GM21528 (cell line): ENCODE measurements around the gene CCDC177.

Experiments
- ATAC-seq: cut with Tn5 transposase; IDR thresholded peaks from one replicate; pipeline ENCODE4 v1.9.1; 2021; ENCODE audit warnings: mild to moderate bottlenecking, moderate library complexity; ENCODE audit not compliant: unreplicated experiment, low FRiP score

CCDC177 gene

GRCh38 chr14:69574263-69574953 lies at the start of gene CCDC177:
Gene CCDC177, minus strand, starts transcription at chr14:69574871. Its CDS starts 1,249 bp downstream, at chr14:69573622.
- ATAC-seq = no peak

GRCh38 chr14:69624136-69624535 lies 49.5 kb upstream of the CCDC177 start:
- ATAC-seq = no peak

DNA sequence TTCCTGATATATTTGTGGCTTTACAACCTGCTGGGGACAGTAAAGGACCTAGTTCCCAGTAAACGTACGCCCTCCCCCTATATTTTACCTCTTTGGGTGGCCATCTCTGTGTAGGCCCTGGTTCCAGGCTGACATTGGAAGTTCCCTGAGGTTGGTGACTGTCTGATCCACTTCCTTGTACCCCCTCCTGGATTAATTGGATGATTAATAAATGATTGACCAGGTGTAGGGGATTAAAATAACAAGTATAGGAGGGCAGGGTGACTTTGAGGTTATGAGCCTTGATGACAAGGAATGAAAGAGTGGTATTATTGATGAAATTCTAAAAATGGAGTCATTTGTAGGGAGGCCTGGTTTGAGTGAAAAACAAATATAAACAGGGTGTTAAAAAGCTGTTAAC lies 46.3 kb upstream of the CCDC177 start:
- no peak for ATAC-seq

GRCh38 chr14:69620211-69620611 lies 45.5 kb upstream of the CCDC177 start:
- no peak for ATAC-seq

GRCh38 chr14:69619012-69619411 lies 44.3 kb upstream of the CCDC177 start:
- no peak for ATAC-seq

DNA sequence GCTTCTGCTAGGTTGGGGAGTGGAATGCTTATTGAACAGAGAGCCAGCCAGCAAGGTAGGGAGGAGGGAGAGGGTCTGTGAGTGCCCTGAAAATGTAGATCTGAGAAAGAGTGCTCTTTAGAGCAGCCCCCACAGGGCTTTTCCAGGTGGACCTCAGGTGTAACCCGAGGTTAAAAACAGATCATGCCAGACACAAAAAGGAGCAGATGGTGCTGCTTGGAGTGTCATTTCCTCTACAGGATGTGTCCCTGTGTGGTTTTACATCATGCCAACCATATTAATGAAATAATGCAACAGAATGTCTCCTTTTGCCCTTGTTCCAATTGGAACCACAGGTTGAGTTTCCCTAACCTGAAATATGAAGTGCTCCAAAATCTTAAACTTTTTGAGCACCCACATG lies 43.1 kb upstream of the CCDC177 start:
- no peak for ATAC-seq

DNA sequence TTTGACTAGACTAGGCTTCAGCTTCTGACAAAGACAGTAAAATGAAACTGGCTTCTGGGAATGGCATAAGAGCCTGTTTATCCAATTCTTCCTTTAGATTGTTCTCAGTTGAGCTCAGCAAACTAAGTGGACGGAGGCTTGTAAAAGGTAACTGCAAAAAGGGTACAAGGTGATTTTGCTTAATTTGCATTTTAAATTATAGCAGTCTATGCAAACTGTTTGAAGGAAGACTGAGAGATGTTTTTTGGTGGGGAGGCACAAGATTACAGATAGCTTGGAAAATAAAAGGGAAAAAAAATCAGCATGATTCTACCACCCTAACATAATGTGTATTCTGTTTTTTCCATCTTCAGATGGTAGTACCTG lies 41.7 kb upstream of the CCDC177 start:
- no peak for ATAC-seq

GRCh38 chr14:69615496-69616407 lies 41.1 kb upstream of the CCDC177 start:
- peak; percentile 57 for ATAC-seq

GRCh38 chr14:69615121-69615495 lies 40.4 kb upstream of the CCDC177 start:
- peak; percentile 1 for ATAC-seq

GRCh38 chr14:69614592-69614991 lies 39.9 kb upstream of the CCDC177 start:
- no peak for ATAC-seq

GRCh38 chr14:69613312-69614073 lies 38.8 kb upstream of the CCDC177 start:
- ATAC-seq = no peak

DNA sequence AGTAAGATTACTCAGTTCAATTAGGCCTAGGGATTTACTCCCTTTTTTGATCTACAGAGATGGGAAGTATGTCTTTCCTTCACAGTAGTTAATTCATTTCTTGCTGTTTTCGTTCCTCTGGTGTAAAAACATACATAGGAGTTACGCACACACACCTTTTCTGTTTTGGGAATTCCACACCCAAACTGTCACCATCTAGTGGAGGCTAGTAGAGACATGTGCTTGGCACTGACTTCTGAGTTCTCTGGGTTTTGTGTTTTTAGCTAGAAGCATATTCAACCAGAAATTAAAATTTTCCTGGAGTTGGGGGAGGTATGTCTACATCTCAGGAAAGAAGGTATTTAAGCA lies 38.1 kb upstream of the CCDC177 start:
- no peak for ATAC-seq

DNA sequence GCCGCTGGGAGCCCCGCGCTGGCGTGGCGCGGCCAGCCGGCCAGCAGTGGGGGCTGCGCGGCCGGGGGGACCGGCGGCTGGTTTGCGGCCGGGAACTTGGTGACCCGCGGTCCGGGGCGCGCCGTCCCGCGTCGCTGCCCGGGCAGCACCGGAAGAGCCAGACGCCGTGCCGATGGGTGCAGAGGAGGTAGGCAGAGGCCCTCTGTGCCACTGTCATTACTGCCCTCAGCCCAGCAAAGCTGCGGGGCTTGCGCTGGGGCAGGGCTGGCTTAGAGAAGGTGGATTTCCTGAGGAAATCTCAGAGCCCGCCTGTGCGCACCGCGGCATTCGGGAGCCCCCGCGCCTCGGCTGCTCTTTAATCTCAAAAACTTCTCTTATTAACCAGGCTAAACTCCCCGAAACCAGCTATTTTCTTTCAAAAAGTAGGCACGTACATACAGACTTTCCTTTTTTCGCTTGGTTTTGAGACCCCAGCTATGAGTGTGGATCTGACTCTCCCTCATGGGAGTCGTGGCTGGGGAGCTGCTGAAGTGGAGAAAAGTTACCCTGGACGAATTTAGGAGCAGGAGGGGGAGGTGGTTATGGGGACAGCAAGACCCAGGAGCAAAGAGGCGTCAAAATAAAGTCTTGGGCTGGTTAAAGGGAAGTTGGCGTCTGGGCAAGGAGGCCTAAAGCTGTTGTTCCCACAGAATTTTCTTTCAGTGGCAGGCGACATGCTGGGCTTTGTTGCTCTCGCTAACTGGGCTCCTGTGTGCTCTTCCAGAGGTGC lies 37.5 kb upstream of the CCDC177 start:
- peak; percentile 13 for ATAC-seq

- peak; percentile 53 for ATAC-seq
Observed at GRCh38 chr14:69611172-69612013, 36.7 kb upstream of the CCDC177 start, which contains the start of gene SUSD6. Gene SUSD6, plus strand, starts transcription at chr14:69611596. Its CDS starts 46,997 bp downstream, at chr14:69658593.

DNA sequence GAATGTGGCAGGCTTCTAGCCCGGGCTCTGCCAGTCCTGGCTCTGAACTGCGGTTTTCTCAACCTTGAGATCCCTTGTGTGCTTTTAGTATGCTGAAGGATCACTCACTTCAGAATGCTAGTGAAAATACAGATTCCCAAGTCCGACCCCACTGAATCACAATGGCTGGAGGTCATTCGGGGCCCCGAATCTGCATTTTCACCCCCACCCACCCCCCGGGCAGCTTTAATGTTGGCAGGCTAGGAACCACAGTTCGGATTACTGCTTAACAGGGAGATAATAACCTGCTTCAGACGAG lies 36.2 kb upstream of the CCDC177 start:
- ATAC-seq = no peak

GRCh38 chr14:69610020-69610873 lies 35.6 kb upstream of the CCDC177 start:
- no peak for ATAC-seq

GRCh38 chr14:69606258-69607184 lies 31.9 kb upstream of the CCDC177 start:
- no peak for ATAC-seq

DNA sequence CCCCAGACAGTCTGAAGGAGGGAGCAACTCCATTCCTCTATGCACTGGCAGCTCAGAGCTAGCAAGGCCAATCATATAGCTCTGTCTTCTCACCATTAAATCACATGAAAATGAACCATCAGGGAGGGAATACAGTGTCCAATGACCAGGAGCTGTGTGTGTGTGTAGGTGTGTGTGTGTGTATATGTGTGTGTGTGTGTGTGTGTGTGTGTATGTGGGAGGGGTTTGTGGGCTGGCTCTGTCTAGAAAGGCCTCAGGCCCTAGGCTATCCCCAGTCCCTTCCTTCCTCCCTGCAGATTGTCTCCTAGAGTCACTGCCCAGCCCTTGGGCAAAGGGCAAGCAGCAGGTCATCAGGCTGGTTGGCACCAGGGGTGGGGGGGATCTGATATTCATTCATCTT lies 31.1 kb upstream of the CCDC177 start:
- no peak for ATAC-seq
